Activated CD8-positive, alpha-beta memory T cell treated with anti-CD3 and anti-CD28 coated beads, Interleukin-2, amount 50 U/mL, for 24 hours (primary cell): ENCODE results near the gene SLC37A2.

Source experiments
- DNase-seq: peaks from one replicate; pipeline ENCODE4 v3.0.0-alpha.2; 2020; ENCODE audit errors: extremely low read depth

The SLC37A2 gene

GRCh38 chr11:125111001-125111342 lies 47.9 kb downstream of the SLC37A2 start:
- DNase-seq = no peak

- peak; percentile 95 for DNase-seq
Measured at GRCh38 chr11:125111343-125112207, 48.5 kb downstream of the SLC37A2 start, which contains the start of gene TMEM218. Gene TMEM218 (minus strand): TSS chr11:125111626. CDS start chr11:125102241, 9,385 bp downstream.

GRCh38 chr11:125112208-125112604 lies 49.1 kb downstream of the SLC37A2 start:
- no peak for DNase-seq

- no peak for DNase-seq
Measured at GRCh38 chr11:125114518-125114917, 51.4 kb downstream of the SLC37A2 start.

- DNase-seq = no peak
Measured at GRCh38 chr11:125117429-125117828, 54.3 kb downstream of the SLC37A2 start.

- no peak for DNase-seq
Measured at GRCh38 chr11:125123194-125123946, 60.3 kb downstream of the SLC37A2 start.

GRCh38 chr11:125123947-125124617 lies 61.0 kb downstream of the SLC37A2 start:
- no peak for DNase-seq

GRCh38 chr11:125124618-125124992 lies 61.5 kb downstream of the SLC37A2 start:
- DNase-seq = no peak

GRCh38 chr11:125128450-125128849 lies 65.3 kb downstream of the SLC37A2 start:
- no peak for DNase-seq

- DNase-seq = no peak
Measured at GRCh38 chr11:125129316-125129993, 66.3 kb downstream of the SLC37A2 start.

- DNase-seq = no peak
Measured at GRCh38 chr11:125132071-125132470, 69.0 kb downstream of the SLC37A2 start.

- no peak for DNase-seq
Measured at GRCh38 chr11:125132596-125132995, 69.5 kb downstream of the SLC37A2 start.

GRCh38 chr11:125136001-125136400 lies 72.9 kb downstream of the SLC37A2 start:
- DNase-seq = no peak

- DNase-seq = no peak
Measured at GRCh38 chr11:125138966-125139365, 75.9 kb downstream of the SLC37A2 start.

- DNase-seq = no peak
Measured at GRCh38 chr11:125139778-125140177, 76.7 kb downstream of the SLC37A2 start.
